ENCODE measurements around the gene ETV3. TPM values are rescaled to one million over a fixed set of nuclear protein-coding genes. Genes with fewer than 3 reads are reported as not detected.
"Not testable (repeated sequence)": the region's sequence is repeated elsewhere in the genome, so short reads cannot be mapped to it uniquely, and the experiment has no call there.

Gene ETV3
- 3.2 and 5.6 TPM in 2 replicates for total RNA-seq (2014; rRNA removed; shearing (Covaris generic))

- peak; percentile 94 for DNase-seq (ENCODE audit: low spot score)
Observed at GRCh38 chr1:157138220-157139051, at the start of gene ETV3. Gene ETV3 (minus strand): TSS chr1:157138395. CDS start chr1:157136352, 2,043 bp downstream.

- DNase-seq (ENCODE audit: low spot score): no peak
Observed at GRCh38 chr1:157186281-157186992, 48.2 kb upstream of the ETV3 start.

GRCh38 chr1:157183870-157184269, 45.7 kb upstream of the ETV3 start:
- no peak for DNase-seq (ENCODE audit: low spot score)

- DNase-seq (ENCODE audit: low spot score): not testable (repeated sequence)
Observed at GRCh38 chr1:157182371-157182770, 44.2 kb upstream of the ETV3 start.

- DNase-seq (ENCODE audit: low spot score): no peak
Observed at GRCh38 chr1:157181790-157182189, 43.6 kb upstream of the ETV3 start.

GRCh38 chr1:157181258-157181657, 43.1 kb upstream of the ETV3 start:
- DNase-seq (ENCODE audit: low spot score): no peak

- DNase-seq (ENCODE audit: low spot score): no peak
Observed at GRCh38 chr1:157178490-157178889, 40.3 kb upstream of the ETV3 start.

GRCh38 chr1:157177733-157178394, 39.7 kb upstream of the ETV3 start:
- no peak for DNase-seq (ENCODE audit: low spot score)

GRCh38 chr1:157176591-157177121, 38.5 kb upstream of the ETV3 start:
- no peak for DNase-seq (ENCODE audit: low spot score)

- DNase-seq (ENCODE audit: low spot score): no peak
Observed at GRCh38 chr1:157176016-157176415, 37.8 kb upstream of the ETV3 start.

GRCh38 chr1:157173900-157174410, 35.8 kb upstream of the ETV3 start:
- no peak for DNase-seq (ENCODE audit: low spot score)

- not testable (repeated sequence) for DNase-seq (ENCODE audit: low spot score)
Observed at GRCh38 chr1:157173241-157173640, 35.0 kb upstream of the ETV3 start.

GRCh38 chr1:157172591-157172990, 34.4 kb upstream of the ETV3 start:
- DNase-seq (ENCODE audit: low spot score): not testable (repeated sequence)

GRCh38 chr1:157171903-157172503, 33.8 kb upstream of the ETV3 start:
- DNase-seq (ENCODE audit: low spot score): not testable (repeated sequence)

GRCh38 chr1:157170677-157171515, 32.7 kb upstream of the ETV3 start:
- DNase-seq (ENCODE audit: low spot score): peak; percentile 40

- no peak for DNase-seq (ENCODE audit: low spot score)
Observed at GRCh38 chr1:157168015-157168414, 29.8 kb upstream of the ETV3 start.

GRCh38 chr1:157167437-157167836, 29.2 kb upstream of the ETV3 start:
- no peak for DNase-seq (ENCODE audit: low spot score)

- DNase-seq (ENCODE audit: low spot score): no peak
Observed at GRCh38 chr1:157166590-157166989, 28.4 kb upstream of the ETV3 start.

GRCh38 chr1:157163273-157164127, 25.3 kb upstream of the ETV3 start:
- peak; percentile 41 for DNase-seq (ENCODE audit: low spot score)

- no peak for DNase-seq (ENCODE audit: low spot score)
Observed at GRCh38 chr1:157162345-157162744, 24.1 kb upstream of the ETV3 start.
